ENCODE measurements around the gene LCA5L. TPM values are rescaled to one million over a fixed set of nuclear protein-coding genes. Genes with fewer than 3 reads are reported as not detected.

Gene LCA5L
- total and polyA plus RNA-seq, 2 of the 13 experiments (the other 11 are each of a cell fraction or from before 2014, with no cell fraction given), result 0.13 to 0.55 TPM

- TF ChIP-seq ZNF7 (CRISPR knock-in tag; IDR thresholded peaks at IDR 0.05) (no peak), SAP130 (CRISPR knock-in tag; IDR thresholded peaks at IDR 0.05; ENCODE audit: low read depth) (0 out of 2 replicates have a peak, but pooled peaks have one; percentile 13), TEAD2 (CRISPR knock-in tag; IDR thresholded peaks at IDR 0.05) (no peak), AGO1 (IDR thresholded peaks at IDR 0.05; ENCODE audit: low read depth, low read length, poor library complexity, severe bottlenecking) (no peak), TGIF2 (CRISPR knock-in tag; IDR thresholded peaks at IDR 0.05) (no peak), ZNF160 (CRISPR knock-in tag; IDR thresholded peaks at IDR 0.05) (no peak), YEATS2 (CRISPR knock-in tag; IDR thresholded peaks at IDR 0.05; ENCODE audit: borderline replicate concordance) (no peak), SOX13 (IDR thresholded peaks at IDR 0.05) (no peak), SOX13 (CRISPR knock-in tag; conservative IDR thresholded peaks at IDR 0.05 in 1 of 2, IDR thresholded peaks at IDR 0.05 in 1 of 2) (no peak), ZBTB25 (CRISPR knock-in tag; IDR thresholded peaks at IDR 0.05) (0 out of 2 replicates have a peak, but pooled peaks have one; percentile 32), ZBTB21 (CRISPR knock-in tag; IDR thresholded peaks at IDR 0.05) (no peak), NR1H2 (CRISPR knock-in tag; IDR thresholded peaks at IDR 0.05; ENCODE audit: borderline replicate concordance, low read depth) (no peak), LCORL (IDR thresholded peaks at IDR 0.05) (no peak), LCORL (CRISPR knock-in tag; IDR thresholded peaks at IDR 0.05) (no peak), CSRNP1 (CRISPR knock-in tag; IDR thresholded peaks at IDR 0.05) (no peak), PRDM10 (CRISPR knock-in tag; IDR thresholded peaks at IDR 0.05; ENCODE audit: low read depth) (no peak), JUN (CRISPR knock-in tag; IDR thresholded peaks at IDR 0.05) (no peak), STAG1 (CRISPR knock-in tag; IDR thresholded peaks at IDR 0.05) (peak; percentile 71), SMC3 (IDR thresholded peaks at IDR 0.05; ENCODE audit: low read length) (peak; percentile 66), PRMT3 (CRISPR knock-in tag; IDR thresholded peaks at IDR 0.05; ENCODE audit: borderline replicate concordance, low read depth) (no peak), RBM39 (IDR thresholded peaks at IDR 0.05; ENCODE audit: low read depth, low read length, poor library complexity, severe bottlenecking) (no peak)
Observed at GRCh38 chr21:39441502-39442475, 3.8 kb downstream of the LCA5L start (continued).
